ENCODE data around the gene DNAJC5.

- TF ChIP-seq POLR2A (IDR thresholded peaks at IDR 0.05) (no peak), CTCF (IDR thresholded peaks at IDR 0.05) (no peak)
These were observed 33.5 kb upstream of the DNAJC5 start, which contains the start of gene ABHD16B for GRCh38 chr20:63861365-63861934.

Measured in thyroid gland (tissue), 4 donors.